Forelimb muscle (tissue), 1 donor: Measurements from ENCODE around the gene PGS1. TPM values are rescaled to one million over a fixed set of nuclear protein-coding genes. Genes with fewer than 3 reads are reported as not detected.

ENCODE experiments used
- DNase-seq: peaks from one replicate; pipeline ENCODE4 v3.0.0-alpha.2; 2013; ENCODE audit warnings: low read depth
- polyA plus RNA-seq: library from polyadenylated mRNA; unstranded; fragments of 120-200 nt; gene quantifications from one replicate; pipeline ENCODE4 v1.2.1, GENCODE V29; 2013; ENCODE audit not compliant: insufficient read length

Gene PGS1
- polyA plus RNA-seq, 1 donor: 26.3 TPM

- DNase-seq: no peak
Observed at GRCh38 chr17:78426293-78426879, 47.9 kb downstream of the PGS1 start.

GRCh38 chr17:78427140-78427539 is 48.7 kb downstream of the PGS1 start:
- no peak for DNase-seq

- DNase-seq: no peak
Observed at GRCh38 chr17:78428025-78428575, 49.7 kb downstream of the PGS1 start.

- DNase-seq: no peak
Observed at GRCh38 chr17:78428836-78429617, 50.6 kb downstream of the PGS1 start.

GRCh38 chr17:78429618-78429995 is 51.2 kb downstream of the PGS1 start:
- DNase-seq: no peak

- no peak for DNase-seq
Observed at GRCh38 chr17:78430892-78431691, 52.6 kb downstream of the PGS1 start.

- no peak for DNase-seq
Observed at GRCh38 chr17:78431692-78431958, 53.2 kb downstream of the PGS1 start.

GRCh38 chr17:78432226-78433012 is 54.0 kb downstream of the PGS1 start:
- DNase-seq: no peak

- no peak for DNase-seq
Observed at GRCh38 chr17:78433013-78433727, 54.7 kb downstream of the PGS1 start.

GRCh38 chr17:78433780-78434335 is 55.4 kb downstream of the PGS1 start:
- DNase-seq: no peak

GRCh38 chr17:78434455-78435329 is 56.2 kb downstream of the PGS1 start:
- no peak for DNase-seq

GRCh38 chr17:78435330-78436005 is 57.0 kb downstream of the PGS1 start:
- DNase-seq: no peak

- DNase-seq: no peak
Observed at GRCh38 chr17:78437508-78438169, 59.2 kb downstream of the PGS1 start.

- DNase-seq: no peak
Observed at GRCh38 chr17:78438271-78438691, 59.8 kb downstream of the PGS1 start.

GRCh38 chr17:78438694-78439325 is 60.4 kb downstream of the PGS1 start:
- DNase-seq: no peak

- DNase-seq: no peak
Observed at GRCh38 chr17:78441271-78441971, 63.0 kb downstream of the PGS1 start.

GRCh38 chr17:78442648-78443218 is 64.3 kb downstream of the PGS1 start:
- no peak for DNase-seq
